Measurements from ENCODE around the gene ST8SIA6. TPM values are rescaled to one million over a fixed set of nuclear protein-coding genes. Genes with fewer than 3 reads are reported as not detected.

ST8SIA6 gene
- total and polyA plus RNA-seq, 9 of the 15 experiments (the other 6 are each of a cell fraction or from before 2014, with no cell fraction given): 0.69 to 6.7 (median 5.0) TPM

DNA sequence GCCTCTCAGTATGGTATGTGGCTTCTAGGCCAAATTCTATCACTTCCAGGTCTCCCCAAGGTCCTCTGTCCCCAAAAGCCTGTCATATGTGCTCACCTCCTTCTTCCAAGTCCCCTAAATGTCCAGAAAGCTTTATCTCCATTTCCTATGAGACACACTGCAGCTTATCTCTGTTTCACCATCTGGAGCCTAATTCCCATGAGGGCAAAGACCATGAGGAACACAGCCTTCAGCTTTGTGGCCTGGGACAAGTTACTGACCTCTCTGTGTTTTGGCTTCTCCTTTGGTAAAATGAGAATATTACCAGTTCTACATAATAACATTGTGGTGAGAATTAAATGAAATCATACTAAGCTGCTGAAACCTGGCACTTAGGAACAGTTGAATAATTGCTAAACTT lies 19.2 kb downstream of the ST8SIA6 start (continued):
- TF ChIP-seq CTBP1 (IDR thresholded peaks at IDR 0.05; ENCODE audit: borderline replicate concordance) (peak; percentile 44; the same call in 1 of the 2 replicates), CBFA2T3 (IDR thresholded peaks at IDR 0.05) (peak; percentile 91), LEF1 (IDR thresholded peaks at IDR 0.05) (peak; percentile 52; the same call in 1 of the 2 replicates), CTCFL (IDR thresholded peaks at IDR 0.05; ENCODE audit: borderline replicate concordance, insufficient read depth, low read depth, low read length, poor library complexity, severe bottlenecking) (no peak), JUND (IDR thresholded peaks at IDR 0.05; ENCODE audit: borderline replicate concordance, low read depth, low read length) (peak; percentile 68), JUND (tag; IDR thresholded peaks at IDR 0.05; ENCODE audit: borderline replicate concordance, low read depth, low read length) (peak; percentile 63; the same call in 1 of the 3 replicates), CCNT2 (IDR thresholded peaks at IDR 0.05; ENCODE audit: borderline replicate concordance, extremely low read depth, insufficient read length, low read depth, low read length) (peak; percentile 66), POLR2AphosphoS5 (IDR thresholded peaks at IDR 0.05; ENCODE audit: control insufficient read depth, insufficient read depth, low read depth, low read length) (peak; percentile 68; the same call in 1 of the 2 replicates), ZNF79 (CRISPR knock-in tag; IDR thresholded peaks at IDR 0.05; ENCODE audit: low read depth) (no peak), NBN (IDR thresholded peaks at IDR 0.05; ENCODE audit: low read depth) (peak; percentile 64; the same call in 1 of the 2 replicates), FOSL1 (tag; conservative IDR thresholded peaks at IDR 0.05) (peak; percentile 41; the same call in 1 of the 2 replicates), TRIM24 (IDR thresholded peaks at IDR 0.05) (peak; percentile 52 to 73; a peak in 2 of 4 replicates), EP400 (IDR thresholded peaks at IDR 0.05) (peak; percentile 42; the same call in 1 of the 2 replicates), DACH1 (IDR thresholded peaks at IDR 0.05; ENCODE audit: partially characterized antibody) (peak; percentile 15), IFI16 (CRISPR knock-in tag; IDR thresholded peaks at IDR 0.05) (no peak), RCOR1 (IDR thresholded peaks at IDR 0.05; ENCODE audit: borderline replicate concordance in 1 of 2, low read depth in 2 of 2, low read length in 2 of 2) (peak in 1 of 2 experiments; percentile 83; a peak in 1 of 4 replicates), FOXM1 (IDR thresholded peaks at IDR 0.05; ENCODE audit: low read depth) (peak; percentile 65), FOXM1 (CRISPR knock-in tag; IDR thresholded peaks at IDR 0.05; ENCODE audit: low read depth) (no peak), GATAD2A (IDR thresholded peaks at IDR 0.05) (peak; percentile 70; the same call in 1 of the 2 replicates), DPF2 (IDR thresholded peaks at IDR 0.05) (peak; percentile 92), NFIC (IDR thresholded peaks at IDR 0.05) (peak; percentile 46; the same call in 1 of the 2 replicates), FOXK2 (conservative IDR thresholded peaks at IDR 0.05 in 1 of 2, IDR thresholded peaks at IDR 0.05 in 1 of 2; ENCODE audit: low read depth in 2 of 2) (peak in 1 of 2 experiments; percentile 22; a peak in 1 of 4 replicates)
- TF ChIP-seq, protein P1, sequence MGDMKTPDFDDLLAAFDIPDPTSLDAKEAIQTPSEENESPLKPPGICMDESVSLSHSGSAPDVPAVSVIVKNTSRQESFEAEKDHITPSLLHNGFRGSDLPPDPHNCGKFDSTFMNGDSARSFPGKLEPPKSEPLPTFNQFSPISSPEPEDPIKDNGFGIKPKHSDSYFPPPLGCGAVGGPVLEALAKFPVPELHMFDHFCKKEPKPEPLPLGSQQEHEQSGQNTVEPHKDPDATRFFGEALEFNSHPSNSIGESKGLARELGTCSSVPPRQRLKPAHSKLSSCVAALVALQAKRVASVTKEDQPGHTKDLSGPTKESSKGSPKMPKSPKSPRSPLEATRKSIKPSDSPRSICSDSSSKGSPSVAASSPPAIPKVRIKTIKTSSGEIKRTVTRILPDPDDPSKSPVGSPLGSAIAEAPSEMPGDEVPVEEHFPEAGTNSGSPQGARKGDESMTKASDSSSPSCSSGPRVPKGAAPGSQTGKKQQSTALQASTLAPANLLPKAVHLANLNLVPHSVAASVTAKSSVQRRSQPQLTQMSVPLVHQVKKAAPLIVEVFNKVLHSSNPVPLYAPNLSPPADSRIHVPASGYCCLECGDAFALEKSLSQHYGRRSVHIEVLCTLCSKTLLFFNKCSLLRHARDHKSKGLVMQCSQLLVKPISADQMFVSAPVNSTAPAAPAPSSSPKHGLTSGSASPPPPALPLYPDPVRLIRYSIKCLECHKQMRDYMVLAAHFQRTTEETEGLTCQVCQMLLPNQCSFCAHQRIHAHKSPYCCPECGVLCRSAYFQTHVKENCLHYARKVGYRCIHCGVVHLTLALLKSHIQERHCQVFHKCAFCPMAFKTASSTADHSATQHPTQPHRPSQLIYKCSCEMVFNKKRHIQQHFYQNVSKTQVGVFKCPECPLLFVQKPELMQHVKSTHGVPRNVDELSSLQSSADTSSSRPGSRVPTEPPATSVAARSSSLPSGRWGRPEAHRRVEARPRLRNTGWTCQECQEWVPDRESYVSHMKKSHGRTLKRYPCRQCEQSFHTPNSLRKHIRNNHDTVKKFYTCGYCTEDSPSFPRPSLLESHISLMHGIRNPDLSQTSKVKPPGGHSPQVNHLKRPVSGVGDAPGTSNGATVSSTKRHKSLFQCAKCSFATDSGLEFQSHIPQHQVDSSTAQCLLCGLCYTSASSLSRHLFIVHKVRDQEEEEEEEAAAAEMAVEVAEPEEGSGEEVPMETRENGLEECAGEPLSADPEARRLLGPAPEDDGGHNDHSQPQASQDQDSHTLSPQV (IDR thresholded peaks at IDR 0.05): peak; percentile 80

Measured in K562 (cell line).